ENCODE results near the gene PLEKHO1. TPM values are rescaled to one million over a fixed set of nuclear protein-coding genes. Genes with fewer than 3 reads are reported as not detected.
"Not testable (repeated sequence)": the region's sequence is repeated elsewhere in the genome, so short reads cannot be mapped to it uniquely, and the experiment has no call there.

Gene PLEKHO1
- total RNA-seq, 1 donor from 2014 or later: 27.1 TPM

- H3K36me3 Mint-ChIP-seq (ENCODE audit: low read depth): no peaks in the 10 kb centered on the region
- peak overlapping the region; percentile 76 for H3K27ac Mint-ChIP-seq
- peaks cover 14% of the 10 kb centered on the region for H3K4me1 Mint-ChIP-seq (ENCODE audit: low read depth)
- intact Hi-C loops (cut with micrococcal nuclease): loop anchor here (1.0 to 5.0 kb wide), 4 partner anchors 26 to 225 kb away; no protein-coding TSS in a partner anchor
- peak overlapping the region; percentile 12 for H3K4me3 Mint-ChIP-seq
- H3K27me3 Mint-ChIP-seq (ENCODE audit: insufficient read depth): peaks cover 12% of the 10 kb centered on the region
- DNase-seq (ENCODE audit: low spot score): no peak
- H3K9me3 Mint-ChIP-seq: no peaks in the 10 kb centered on the region
Observed at GRCh38 chr1:150186789-150187559, 37.3 kb downstream of the PLEKHO1 start.

- Mint-ChIP-seq H3K4me3 (peak overlapping the region; percentile 26), H3K27ac (no peak overlapping the region), H3K27me3 (ENCODE audit: insufficient read depth) (peaks cover 12% of the 10 kb centered on the region), H3K4me1 (ENCODE audit: low read depth) (peaks cover 14% of the 10 kb centered on the region), H3K36me3 (ENCODE audit: low read depth) (no peaks in the 10 kb centered on the region), H3K9me3 (no peaks in the 10 kb centered on the region)
- DNase-seq (ENCODE audit: low spot score): no peak
- intact Hi-C loops (cut with micrococcal nuclease): loop anchor here (1.0 to 5.0 kb wide), 4 partner anchors 25 to 225 kb away; no protein-coding TSS in a partner anchor
Observed at GRCh38 chr1:150187560-150187931, 37.8 kb downstream of the PLEKHO1 start.

GRCh38 chr1:150192012-150192411 lies 42.3 kb downstream of the PLEKHO1 start:
- Mint-ChIP-seq H3K36me3 (ENCODE audit: low read depth) (no peaks in the 10 kb centered on the region), H3K4me3 (no peak overlapping the region), H3K4me1 (ENCODE audit: low read depth) (peaks cover 10% of the 10 kb centered on the region), H3K27me3 (ENCODE audit: insufficient read depth) (peaks cover 24% of the 10 kb centered on the region), H3K9me3 (no peaks in the 10 kb centered on the region), H3K27ac (no peak overlapping the region)
- DNase-seq (ENCODE audit: low spot score): no peak
- intact Hi-C loops (cut with micrococcal nuclease): no loop called here

- no peak overlapping the region for H3K27ac Mint-ChIP-seq
- intact Hi-C loops (cut with micrococcal nuclease): no loop called here
- no peak for DNase-seq (ENCODE audit: low spot score)
- H3K4me1 Mint-ChIP-seq (ENCODE audit: low read depth): no peaks in the 10 kb centered on the region
- H3K36me3 Mint-ChIP-seq (ENCODE audit: low read depth): no peaks in the 10 kb centered on the region
- no peak overlapping the region for H3K4me3 Mint-ChIP-seq
- H3K9me3 Mint-ChIP-seq: no peaks in the 10 kb centered on the region
- peaks cover 20% of the 10 kb centered on the region for H3K27me3 Mint-ChIP-seq (ENCODE audit: insufficient read depth)
Observed at GRCh38 chr1:150194381-150195031, 44.8 kb downstream of the PLEKHO1 start.

GRCh38 chr1:150196417-150196816 lies 46.7 kb downstream of the PLEKHO1 start:
- Mint-ChIP-seq H3K27ac (no peak overlapping the region), H3K9me3 (no peaks in the 10 kb centered on the region)
- intact Hi-C loops (cut with micrococcal nuclease): no loop called here

GRCh38 chr1:150207281-150207971 lies 57.7 kb downstream of the PLEKHO1 start:
- Mint-ChIP-seq H3K9me3 (no peaks in the 10 kb centered on the region), H3K4me3 (no peak overlapping the region), H3K27ac (no peak overlapping the region), H3K27me3 (ENCODE audit: insufficient read depth) (peaks cover 5% of the 10 kb centered on the region), H3K4me1 (ENCODE audit: low read depth) (no peaks in the 10 kb centered on the region), H3K36me3 (ENCODE audit: low read depth) (no peaks in the 10 kb centered on the region)
- DNase-seq (ENCODE audit: low spot score): no peak
- intact Hi-C loops (cut with micrococcal nuclease): no loop called here

More at GRCh38 chr1:150196417-150196816, 46.7 kb downstream of the PLEKHO1 start:
- H3K4me1 Mint-ChIP-seq (ENCODE audit: low read depth): no peaks in the 10 kb centered on the region
- no peaks in the 10 kb centered on the region for H3K36me3 Mint-ChIP-seq (ENCODE audit: low read depth)
- H3K4me3 Mint-ChIP-seq: no peak overlapping the region
- peaks cover 17% of the 10 kb centered on the region for H3K27me3 Mint-ChIP-seq (ENCODE audit: insufficient read depth)
- no peak for DNase-seq (ENCODE audit: low spot score)

GRCh38 chr1:150208460-150208859 lies 58.7 kb downstream of the PLEKHO1 start:
- H3K4me3 Mint-ChIP-seq; H3K27me3 Mint-ChIP-seq (ENCODE audit: insufficient read depth); H3K9me3 Mint-ChIP-seq; H3K4me1 Mint-ChIP-seq (ENCODE audit: low read depth); DNase-seq (ENCODE audit: low spot score); H3K27ac Mint-ChIP-seq; H3K36me3 Mint-ChIP-seq (ENCODE audit: low read depth); intact Hi-C loops (cut with micrococcal nuclease): not testable (repeated sequence)

Other genes with a start within 250 kb of the PLEKHO1 start
- 17.3 and 18.6 TPM in 2 replicates for gene SV2A, start 232.1 kb upstream of the PLEKHO1 start, total RNA-seq
- 125 and 136 TPM in 2 replicates for gene SF3B4, start 222.1 kb upstream of the PLEKHO1 start, total RNA-seq
- gene MTMR11, start 213.0 kb upstream of the PLEKHO1 start, total RNA-seq: 5.6 and 8.5 TPM in 2 replicates
- gene OTUD7B, start 139.2 kb upstream of the PLEKHO1 start, total RNA-seq: 41.1 and 41.8 TPM in 2 replicates
- 25.9 and 30.2 TPM in 2 replicates for gene VPS45, start 82.1 kb upstream of the PLEKHO1 start, total RNA-seq
- gene ANP32E, start 86.2 kb downstream of the PLEKHO1 start, total RNA-seq: 196 and 217 TPM in 2 replicates
- gene CA14, start 107.9 kb downstream of the PLEKHO1 start, total RNA-seq: not detected in 2 replicates
- gene APH1A, start 119.1 kb downstream of the PLEKHO1 start, total RNA-seq: 102 and 111 TPM in 2 replicates
- 1.6 TPM in 2 replicates for gene C1orf54, start 122.9 kb downstream of the PLEKHO1 start, total RNA-seq
- gene CIART, start 132.6 kb downstream of the PLEKHO1 start, total RNA-seq: 3.4 TPM in 2 replicates
- gene MRPS21, start 143.9 kb downstream of the PLEKHO1 start, total RNA-seq: 81.4 and 85.2 TPM in 2 replicates
- 92.7 and 98.5 TPM in 2 replicates for gene PRPF3, start 171.6 kb downstream of the PLEKHO1 start, total RNA-seq
- gene RPRD2, start 214.2 kb downstream of the PLEKHO1 start, total RNA-seq: 24.4 and 24.7 TPM in 2 replicates

Data from activated T-helper 1 cell treated with anti-CD3 and anti-CD28 coated beads, Interleukin-12 subunit alpha, Interleukin-12 subunit beta, Interleukin-2, Interleukin-4 antibody, amounts not matched to agents 30 ng/mL and 10 ng/mL and 1 ng/mL, durations not matched to agents 14 hours and 24 hours and 36 hours (primary cell).